K562 (cell line): ENCODE data around the gene ACSL6. TPM values are rescaled to one million over a fixed set of nuclear protein-coding genes. Genes with fewer than 3 reads are reported as not detected.
A peak's percentile ranks its signal among the peaks of the same experiment; 100 is the strongest.

ENCODE experiments used
- FOSL1 ChIP-seq: fragments of 200-800 bp; sonication (Bioruptor generic); conservative IDR thresholded peaks from 2 replicates; pipeline ENCODE4 v1.6.1; 2016; ENCODE audit warnings: missing genetic modification characterization, missing compliant biosample characterization
- GATA2 ChIP-seq: sonication (generic); formaldehyde crosslinking; IDR thresholded peaks from 2 replicates; pipeline ENCODE4 v1.4.0; 2020; ENCODE audit warnings: mild to moderate bottlenecking, missing genetic modification reagents
- MECOM ChIP-seq: fragments of 250-450 bp; sonication (Bioruptor Pico); IDR thresholded peaks from 2 replicates; pipeline ENCODE4 v1.8.0; 2022; ENCODE audit warnings: inconsistent platforms
- RCOR1 ChIP-seq, 2 experiments: IDR thresholded peaks; 2 replicates each; pipeline ENCODE4 v1.6.1; 2012; ENCODE audit warnings: low read depth in 2 of 2, low read length in 2 of 2, borderline replicate concordance in 1 of 2, improper control_type of control experiment in 1 of 2
- SAFB2 ChIP-seq: fragments of 200-400 bp; formaldehyde crosslinking; IDR thresholded peaks from 2 replicates; pipeline ENCODE4 v1.6.1; 2018; ENCODE audit warnings: borderline replicate concordance, low read length, low read depth, moderate library complexity; ENCODE audit not compliant: severe bottlenecking
- SIN3B ChIP-seq: fragments of 450-650 bp; IDR thresholded peaks from 2 replicates; pipeline ENCODE4 v1.6.1; 2017; ENCODE audit warnings: low read depth, mild to moderate bottlenecking, moderate library complexity
- TSC22D4 ChIP-seq: fragments of 450-650 bp; IDR thresholded peaks from 2 replicates; pipeline ENCODE4 v1.6.1; 2016; ENCODE audit warnings: missing genetic modification characterization, missing biosample characterization, control low read depth
- ZNF197 ChIP-seq: fragments of 200-800 bp; sonication (Bioruptor generic); IDR thresholded peaks from 2 replicates; pipeline ENCODE4 v1.6.1; 2016; ENCODE audit warnings: low read depth, missing genetic modification characterization, missing compliant biosample characterization
- polyA plus RNA-seq, 8 experiments: library from polyadenylated mRNA; depleted of rRNA in 4 of 8; stranded (reverse) in 5 of 8; unstranded in 3 of 8; fragments of >200 nt; fragmentation: Nextera tagmentation in 2 of 8; fragmentation: Illumina TruSeq in 1 of 8; extraction: Ambion mirVana in 2 of 8; extraction: Trizol in 1 of 8; gene quantifications; 2 replicates each; pipeline versions ENCODE4 v1.2.1 to v1.2.3, GENCODE V29; 2011 to 2014; ENCODE audit warnings: inconsistent platforms in 1 of 8, missing spikeins in 1 of 8
- total RNA-seq, 7 experiments: library from RNA; depleted of rRNA in 6 of 7; stranded (reverse); fragments of >200 nt in 6 of 7; fragmentation: Illumina TruSeq in 2 of 7; extraction: Trizol in 2 of 7; gene quantifications; 2 replicates each; pipeline versions ENCODE4 v1.2.1 to v1.2.3, GENCODE V29; 2011 to 2021; ENCODE audit warnings: low replicate concordance in 1 of 7
- TF ChIP-seq, protein P1 (sequence below): sonication (generic); formaldehyde crosslinking; IDR thresholded peaks from 2 replicates; pipeline ENCODE4 v1.8.1; 2023; ENCODE audit warnings: mild to moderate bottlenecking, missing genetic modification reagents, moderate library complexity
- TF ChIP-seq, protein P2 (sequence below): fragments of 450-650 bp; formaldehyde crosslinking; IDR thresholded peaks from 2 replicates; pipeline ENCODE4 v1.4.0; 2020; ENCODE audit warnings: mild to moderate bottlenecking, moderate library complexity
- TF ChIP-seq, protein P3 (sequence below): sonication (generic); formaldehyde crosslinking; IDR thresholded peaks from 2 replicates; pipeline ENCODE4 v1.8.0; 2022; ENCODE audit warnings: mild to moderate bottlenecking, missing genetic modification reagents
- TF ChIP-seq, protein P4 (sequence below): fragments of 450-650 bp; IDR thresholded peaks from 2 replicates; pipeline ENCODE4 v1.6.1; 2016; ENCODE audit warnings: low read depth, mild to moderate bottlenecking, moderate library complexity
- TF ChIP-seq, protein P5 (sequence below): fragments of 200-400 bp; formaldehyde crosslinking; IDR thresholded peaks from 2 replicates; pipeline ENCODE4 v1.6.1; 2017; ENCODE audit warnings: mild to moderate bottlenecking, low read depth, low read length, moderate library complexity
- TF ChIP-seq, protein P6 (sequence below), 2 experiments: IDR thresholded peaks; 2 replicates each; pipeline ENCODE4 v1.6.1; 2012; ENCODE audit warnings: improper control_type of control experiment in 2 of 2, low read depth in 2 of 2, low read length in 2 of 2, borderline replicate concordance in 1 of 2
- TF ChIP-seq, protein P7 (sequence below): fragments of 250-450 bp; sonication (Bioruptor Pico); IDR thresholded peaks from 2 replicates; pipeline ENCODE4 v1.8.0; 2021; ENCODE audit warnings: borderline replicate concordance, mild to moderate bottlenecking, moderate library complexity; ENCODE audit not compliant: poor library complexity, severe bottlenecking

The ACSL6 gene
- total and polyA plus RNA-seq, 9 of the 15 experiments (the other 6 are each of a cell fraction or from before 2014, with no cell fraction given): 0.50 to 1.5 (median 0.69) TPM

DNA sequence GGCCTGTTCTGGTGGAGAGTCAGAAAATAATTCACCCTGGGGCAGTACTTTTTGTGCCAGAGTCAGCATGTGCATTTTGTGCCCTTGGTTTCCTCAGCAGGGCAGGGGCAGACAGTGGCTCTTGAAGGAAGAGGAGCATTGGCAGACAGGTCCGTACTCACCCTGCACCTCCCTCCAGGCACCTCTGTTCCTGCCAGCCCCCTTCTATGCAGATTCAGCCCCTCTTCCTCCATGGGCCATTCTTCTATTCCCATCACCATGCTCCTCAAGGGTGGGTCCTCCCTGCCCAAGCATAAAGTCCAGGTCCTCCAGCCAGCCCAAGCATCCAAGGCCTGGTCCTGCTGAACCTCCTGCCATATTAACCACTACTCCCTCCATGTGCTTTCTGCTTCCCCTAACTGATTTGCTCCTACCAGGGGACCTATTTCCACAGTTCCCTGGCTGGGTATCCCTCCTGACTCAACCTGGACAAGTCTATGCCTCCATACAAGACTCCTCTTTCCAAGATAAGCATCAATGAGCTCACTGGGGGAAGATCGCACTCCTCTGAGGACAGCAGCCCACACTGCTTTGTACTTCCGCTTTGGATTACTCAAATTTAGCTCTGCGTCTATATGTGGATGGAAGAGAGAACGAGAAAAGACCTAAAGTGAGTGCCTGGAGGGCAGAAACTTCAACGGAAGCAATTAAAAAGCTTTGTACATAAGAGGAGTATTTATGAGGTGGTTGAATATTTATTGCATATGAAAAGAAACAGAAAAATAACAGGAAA lies 9.3 kb upstream of the ACSL6 start (continued):
- TF ChIP-seq, protein P1, sequence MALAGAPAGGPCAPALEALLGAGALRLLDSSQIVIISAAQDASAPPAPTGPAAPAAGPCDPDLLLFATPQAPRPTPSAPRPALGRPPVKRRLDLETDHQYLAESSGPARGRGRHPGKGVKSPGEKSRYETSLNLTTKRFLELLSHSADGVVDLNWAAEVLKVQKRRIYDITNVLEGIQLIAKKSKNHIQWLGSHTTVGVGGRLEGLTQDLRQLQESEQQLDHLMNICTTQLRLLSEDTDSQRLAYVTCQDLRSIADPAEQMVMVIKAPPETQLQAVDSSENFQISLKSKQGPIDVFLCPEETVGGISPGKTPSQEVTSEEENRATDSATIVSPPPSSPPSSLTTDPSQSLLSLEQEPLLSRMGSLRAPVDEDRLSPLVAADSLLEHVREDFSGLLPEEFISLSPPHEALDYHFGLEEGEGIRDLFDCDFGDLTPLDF (CRISPR knock-in tag): no peak
- TF ChIP-seq, protein P2, sequence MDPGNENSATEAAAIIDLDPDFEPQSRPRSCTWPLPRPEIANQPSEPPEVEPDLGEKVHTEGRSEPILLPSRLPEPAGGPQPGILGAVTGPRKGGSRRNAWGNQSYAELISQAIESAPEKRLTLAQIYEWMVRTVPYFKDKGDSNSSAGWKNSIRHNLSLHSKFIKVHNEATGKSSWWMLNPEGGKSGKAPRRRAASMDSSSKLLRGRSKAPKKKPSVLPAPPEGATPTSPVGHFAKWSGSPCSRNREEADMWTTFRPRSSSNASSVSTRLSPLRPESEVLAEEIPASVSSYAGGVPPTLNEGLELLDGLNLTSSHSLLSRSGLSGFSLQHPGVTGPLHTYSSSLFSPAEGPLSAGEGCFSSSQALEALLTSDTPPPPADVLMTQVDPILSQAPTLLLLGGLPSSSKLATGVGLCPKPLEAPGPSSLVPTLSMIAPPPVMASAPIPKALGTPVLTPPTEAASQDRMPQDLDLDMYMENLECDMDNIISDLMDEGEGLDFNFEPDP (CRISPR knock-in tag): no peak
- TF ChIP-seq SAFB2 (no peak), ZNF197 (CRISPR knock-in tag) (no peak), RCOR1 (IDR thresholded peaks at IDR 0.05; ENCODE audit: borderline replicate concordance in 1 of 2, low read depth in 2 of 2, low read length in 2 of 2) (0 out of 4 replicates have a peak, but pooled peaks of 1 of the 2 experiments have one; percentile 19), TSC22D4 (no peak), GATA2 (0 out of 2 replicates have a peak, but pooled peaks have one; percentile 43), FOSL1 (tag) (0 out of 2 replicates have a peak, but pooled peaks have one; percentile 22), MECOM (CRISPR knock-in tag) (no peak), SIN3B (no peak)
- TF ChIP-seq, protein P3, sequence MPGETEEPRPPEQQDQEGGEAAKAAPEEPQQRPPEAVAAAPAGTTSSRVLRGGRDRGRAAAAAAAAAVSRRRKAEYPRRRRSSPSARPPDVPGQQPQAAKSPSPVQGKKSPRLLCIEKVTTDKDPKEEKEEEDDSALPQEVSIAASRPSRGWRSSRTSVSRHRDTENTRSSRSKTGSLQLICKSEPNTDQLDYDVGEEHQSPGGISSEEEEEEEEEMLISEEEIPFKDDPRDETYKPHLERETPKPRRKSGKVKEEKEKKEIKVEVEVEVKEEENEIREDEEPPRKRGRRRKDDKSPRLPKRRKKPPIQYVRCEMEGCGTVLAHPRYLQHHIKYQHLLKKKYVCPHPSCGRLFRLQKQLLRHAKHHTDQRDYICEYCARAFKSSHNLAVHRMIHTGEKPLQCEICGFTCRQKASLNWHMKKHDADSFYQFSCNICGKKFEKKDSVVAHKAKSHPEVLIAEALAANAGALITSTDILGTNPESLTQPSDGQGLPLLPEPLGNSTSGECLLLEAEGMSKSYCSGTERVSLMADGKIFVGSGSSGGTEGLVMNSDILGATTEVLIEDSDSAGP (CRISPR knock-in tag): no peak
- TF ChIP-seq, protein P4, sequence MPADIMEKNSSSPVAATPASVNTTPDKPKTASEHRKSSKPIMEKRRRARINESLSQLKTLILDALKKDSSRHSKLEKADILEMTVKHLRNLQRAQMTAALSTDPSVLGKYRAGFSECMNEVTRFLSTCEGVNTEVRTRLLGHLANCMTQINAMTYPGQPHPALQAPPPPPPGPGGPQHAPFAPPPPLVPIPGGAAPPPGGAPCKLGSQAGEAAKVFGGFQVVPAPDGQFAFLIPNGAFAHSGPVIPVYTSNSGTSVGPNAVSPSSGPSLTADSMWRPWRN: no peak
- TF ChIP-seq, protein P5, sequence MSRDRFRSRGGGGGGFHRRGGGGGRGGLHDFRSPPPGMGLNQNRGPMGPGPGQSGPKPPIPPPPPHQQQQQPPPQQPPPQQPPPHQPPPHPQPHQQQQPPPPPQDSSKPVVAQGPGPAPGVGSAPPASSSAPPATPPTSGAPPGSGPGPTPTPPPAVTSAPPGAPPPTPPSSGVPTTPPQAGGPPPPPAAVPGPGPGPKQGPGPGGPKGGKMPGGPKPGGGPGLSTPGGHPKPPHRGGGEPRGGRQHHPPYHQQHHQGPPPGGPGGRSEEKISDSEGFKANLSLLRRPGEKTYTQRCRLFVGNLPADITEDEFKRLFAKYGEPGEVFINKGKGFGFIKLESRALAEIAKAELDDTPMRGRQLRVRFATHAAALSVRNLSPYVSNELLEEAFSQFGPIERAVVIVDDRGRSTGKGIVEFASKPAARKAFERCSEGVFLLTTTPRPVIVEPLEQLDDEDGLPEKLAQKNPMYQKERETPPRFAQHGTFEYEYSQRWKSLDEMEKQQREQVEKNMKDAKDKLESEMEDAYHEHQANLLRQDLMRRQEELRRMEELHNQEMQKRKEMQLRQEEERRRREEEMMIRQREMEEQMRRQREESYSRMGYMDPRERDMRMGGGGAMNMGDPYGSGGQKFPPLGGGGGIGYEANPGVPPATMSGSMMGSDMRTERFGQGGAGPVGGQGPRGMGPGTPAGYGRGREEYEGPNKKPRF: no peak
- TF ChIP-seq, protein P6, sequence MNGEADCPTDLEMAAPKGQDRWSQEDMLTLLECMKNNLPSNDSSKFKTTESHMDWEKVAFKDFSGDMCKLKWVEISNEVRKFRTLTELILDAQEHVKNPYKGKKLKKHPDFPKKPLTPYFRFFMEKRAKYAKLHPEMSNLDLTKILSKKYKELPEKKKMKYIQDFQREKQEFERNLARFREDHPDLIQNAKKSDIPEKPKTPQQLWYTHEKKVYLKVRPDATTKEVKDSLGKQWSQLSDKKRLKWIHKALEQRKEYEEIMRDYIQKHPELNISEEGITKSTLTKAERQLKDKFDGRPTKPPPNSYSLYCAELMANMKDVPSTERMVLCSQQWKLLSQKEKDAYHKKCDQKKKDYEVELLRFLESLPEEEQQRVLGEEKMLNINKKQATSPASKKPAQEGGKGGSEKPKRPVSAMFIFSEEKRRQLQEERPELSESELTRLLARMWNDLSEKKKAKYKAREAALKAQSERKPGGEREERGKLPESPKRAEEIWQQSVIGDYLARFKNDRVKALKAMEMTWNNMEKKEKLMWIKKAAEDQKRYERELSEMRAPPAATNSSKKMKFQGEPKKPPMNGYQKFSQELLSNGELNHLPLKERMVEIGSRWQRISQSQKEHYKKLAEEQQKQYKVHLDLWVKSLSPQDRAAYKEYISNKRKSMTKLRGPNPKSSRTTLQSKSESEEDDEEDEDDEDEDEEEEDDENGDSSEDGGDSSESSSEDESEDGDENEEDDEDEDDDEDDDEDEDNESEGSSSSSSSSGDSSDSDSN (IDR thresholded peaks at IDR 0.05; ENCODE audit: borderline replicate concordance in 1 of 2, low read depth in 2 of 2, low read length in 2 of 2): no peak
- TF ChIP-seq, protein P7, sequence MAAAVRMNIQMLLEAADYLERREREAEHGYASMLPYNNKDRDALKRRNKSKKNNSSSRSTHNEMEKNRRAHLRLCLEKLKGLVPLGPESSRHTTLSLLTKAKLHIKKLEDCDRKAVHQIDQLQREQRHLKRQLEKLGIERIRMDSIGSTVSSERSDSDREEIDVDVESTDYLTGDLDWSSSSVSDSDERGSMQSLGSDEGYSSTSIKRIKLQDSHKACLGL (CRISPR knock-in tag): no peak
